GM19239 (cell line): ENCODE measurements around the gene ZNF511.

Experiments
- DNase-seq: peaks from one replicate; pipeline ENCODE4 v3.0.0; 2011; ENCODE audit warnings: low spot score; ENCODE audit not compliant: insufficient read length
- FAIRE-seq: peaks from 2 replicates; lab custom pipeline; 2011; peaks lifted over from hg19 to GRCh38; lab: Jason Lieb, UNC

The ZNF511 gene

GRCh38 chr10:133273534-133274143 lies 35.1 kb upstream of the ZNF511 start:
- DNase-seq (no peak), FAIRE-seq (no peak)

DNA sequence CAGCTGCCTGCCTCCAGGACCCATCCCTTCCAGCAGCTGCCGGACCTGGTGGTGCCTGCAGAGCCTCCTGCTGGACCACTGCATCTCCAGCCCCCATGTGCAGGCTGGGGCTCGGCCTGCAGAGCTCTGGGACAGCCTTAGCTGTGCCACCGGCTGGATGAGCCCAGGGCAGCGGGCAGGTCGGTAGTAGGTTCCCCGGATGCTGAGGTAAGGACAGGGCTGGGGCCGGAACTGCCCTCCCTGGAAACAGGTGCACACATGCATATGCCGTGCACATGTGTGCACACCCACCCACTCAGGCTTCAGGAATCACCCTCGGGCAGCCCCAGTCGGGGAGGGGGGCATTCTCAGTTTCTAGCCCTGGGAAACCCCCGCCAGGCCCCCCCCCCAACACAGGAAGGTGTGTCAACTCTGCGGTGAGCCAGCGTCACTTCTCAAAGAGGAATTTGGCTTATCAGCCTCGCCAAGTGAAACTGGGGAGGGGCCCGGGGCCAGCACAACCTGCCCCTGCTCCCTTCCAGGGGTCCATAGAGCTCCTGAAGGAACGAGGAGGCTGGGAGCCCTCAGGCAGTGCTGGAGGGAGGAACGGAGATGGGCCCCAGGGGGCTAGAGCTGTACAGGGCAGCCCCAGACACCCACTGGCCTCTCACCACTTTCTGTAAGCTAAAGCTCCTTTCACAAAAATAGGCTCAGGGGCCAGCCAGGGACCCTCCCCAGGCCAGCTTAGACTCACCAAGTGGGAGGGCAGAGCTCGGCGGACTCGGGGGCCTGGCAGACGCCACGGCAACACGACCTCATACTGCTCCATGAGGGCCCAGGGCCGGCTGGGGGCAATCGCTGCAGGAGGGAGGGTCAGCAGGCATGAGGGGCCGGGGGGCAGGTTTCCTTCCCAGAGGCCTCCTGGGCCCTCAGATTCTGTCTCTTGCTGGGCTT lies 33.7 kb upstream of the ZNF511 start:
- peak; percentile 82 for FAIRE-seq

DNA sequence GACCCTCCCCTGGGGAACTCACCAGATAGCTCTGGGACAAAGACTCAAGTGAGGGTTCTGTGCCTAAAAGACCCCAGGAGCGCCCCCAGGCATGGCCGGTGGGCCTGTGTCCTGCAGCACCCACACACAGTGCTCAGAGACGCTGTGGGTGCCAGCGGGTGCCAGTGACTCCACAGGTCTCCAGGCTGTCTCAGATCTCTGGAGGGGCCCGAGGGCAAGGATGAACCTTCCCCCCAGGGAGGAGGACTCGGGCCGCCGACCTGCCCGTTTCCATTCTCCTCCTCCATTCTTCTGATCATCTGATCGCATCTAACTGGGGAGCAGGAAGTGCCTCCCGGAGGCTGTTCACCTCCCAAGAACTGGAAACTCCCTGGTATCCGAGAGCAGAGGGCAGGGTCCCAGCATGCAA lies 33.0 kb upstream of the ZNF511 start:
- DNase-seq (peak; percentile 87), FAIRE-seq (peak; percentile 92)

More for the DNA sequence above, 33.7 kb upstream of the ZNF511 start:
- peak; percentile 85 for DNase-seq

GRCh38 chr10:133276100-133276434 lies 32.6 kb upstream of the ZNF511 start:
- FAIRE-seq (no peak), DNase-seq (no peak)

- peak; percentile 72 for FAIRE-seq
- DNase-seq, result peak; percentile 92
These were observed 32.1 kb upstream of the ZNF511 start, which contains the start of gene ADAM8 for GRCh38 chr10:133276435-133277201. Gene ADAM8 (minus strand): TSS chr10:133276868. CDS start chr10:133276817, 51 bp downstream.

- DNase-seq, result no peak
- no peak for FAIRE-seq
These were observed 31.3 kb upstream of the ZNF511 start for GRCh38 chr10:133277277-133277992.

GRCh38 chr10:133277993-133278576 lies 30.6 kb upstream of the ZNF511 start:
- FAIRE-seq, result peak; percentile 8
- DNase-seq, result no peak

GRCh38 chr10:133278577-133279265 lies 30.0 kb upstream of the ZNF511 start:
- DNase-seq, result peak; percentile 86
- FAIRE-seq, result peak; percentile 28

- FAIRE-seq (no peak), DNase-seq (no peak)
These were observed 29.1 kb upstream of the ZNF511 start for GRCh38 chr10:133279326-133280226.

GRCh38 chr10:133280391-133281059 lies 28.2 kb upstream of the ZNF511 start:
- no peak for FAIRE-seq

DNA sequence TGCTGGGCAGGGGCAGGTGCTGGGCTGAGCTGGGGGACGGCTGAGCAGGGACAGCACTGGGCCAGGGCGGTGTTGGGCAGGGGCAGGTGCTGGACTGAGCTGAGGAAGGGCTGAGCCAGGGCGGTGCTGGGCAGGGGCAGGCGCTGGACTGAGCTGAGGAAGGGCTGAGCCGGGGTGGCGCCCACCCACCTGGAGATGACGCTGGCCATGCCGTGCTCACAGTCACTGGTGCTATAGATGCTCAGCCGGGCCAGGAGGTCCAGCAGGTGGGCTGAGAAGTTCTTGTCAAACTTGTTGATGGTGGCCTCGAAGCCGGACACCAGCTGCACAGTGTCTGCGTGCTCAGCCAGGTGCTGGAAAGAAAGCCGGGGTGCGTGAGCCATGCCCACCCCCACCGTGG lies 27.6 kb upstream of the ZNF511 start:
- DNase-seq, result no peak
- no peak for FAIRE-seq

More at GRCh38 chr10:133280391-133281059, 28.2 kb upstream of the ZNF511 start:
- DNase-seq, result no peak

GRCh38 chr10:133281628-133282372 lies 26.9 kb upstream of the ZNF511 start:
- DNase-seq (no peak), FAIRE-seq (no peak)

- no peak for FAIRE-seq
- no peak for DNase-seq
These were observed 25.8 kb upstream of the ZNF511 start for GRCh38 chr10:133282846-133283390.

- FAIRE-seq, result no peak
- no peak for DNase-seq
These were observed 24.8 kb upstream of the ZNF511 start for GRCh38 chr10:133283931-133284330.

- DNase-seq (no peak), FAIRE-seq (no peak)
These were observed 23.5 kb upstream of the ZNF511 start for GRCh38 chr10:133285217-133285616.

- no peak for FAIRE-seq
- no peak for DNase-seq
These were observed 22.3 kb upstream of the ZNF511 start for GRCh38 chr10:133286366-133286765.
